Measurements from ENCODE around the gene EGR4.

DNA sequence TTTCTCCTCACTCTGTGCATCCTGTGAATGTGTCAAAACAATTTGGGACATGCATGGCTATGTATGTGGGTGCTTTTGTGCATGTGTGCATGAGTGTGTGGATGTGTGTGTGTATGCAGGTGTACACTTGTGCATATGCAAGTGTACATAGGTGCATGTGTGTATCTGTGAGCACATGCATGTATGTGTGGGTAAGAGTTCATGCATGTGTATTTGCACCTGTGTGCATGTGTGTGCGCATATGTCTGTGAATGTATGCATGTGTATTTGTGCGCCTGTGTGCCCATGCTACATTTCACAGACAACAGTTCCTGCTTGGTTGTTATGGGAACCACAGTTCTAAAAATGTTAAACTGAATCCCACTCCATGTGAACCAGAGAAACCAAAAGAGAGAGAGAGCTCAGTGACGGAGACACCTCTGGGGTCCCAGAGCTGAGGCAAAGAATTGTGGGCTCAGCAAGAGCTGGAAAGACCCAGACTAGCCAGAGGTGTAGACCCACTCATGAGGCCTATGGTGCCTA, 7.2 kb downstream of the EGR4 start:
- TF ChIP-seq POLR2A (IDR thresholded peaks at IDR 0.05) (no peak), CTCF (IDR thresholded peaks at IDR 0.05) (no peak)
